Calu3 (cell line): ENCODE measurements around the gene SSBP3. TPM values are rescaled to one million over a fixed set of nuclear protein-coding genes. Genes with fewer than 3 reads are reported as not detected.

Experiments
- BruUV-seq: library from RNA; stranded (reverse); fragments of 400-500 nt; replicated peaks from 2 replicates; lab custom pipeline; 2021; lab: Mats Ljungman, UMichigan
- CTCF ChIA-PET: fragments of 300-600 bp; sonication (Branson Sonifier 250); formaldehyde crosslinking; loops from one replicate; lab custom pipeline; 2022; ENCODE audit warnings: antibody characterized with exemption; lab: Charles Lee
- DNase-seq: peaks from one replicate; pipeline ENCODE4 v3.0.0; 2022
- H3K27ac Mint-ChIP-seq: one replicate; pipeline ENCODE4 v1.8.0; 2022; ENCODE audit warnings: mixed read lengths; ENCODE audit not compliant: unreplicated experiment
- H3K27me3 Mint-ChIP-seq: one replicate; pipeline ENCODE4 v1.8.0; 2022; ENCODE audit warnings: mixed read lengths; ENCODE audit not compliant: unreplicated experiment
- H3K36me3 Mint-ChIP-seq: one replicate; pipeline ENCODE4 v1.8.0; 2022; ENCODE audit warnings: mild to moderate bottlenecking, moderate library complexity, mixed read lengths; ENCODE audit not compliant: insufficient read depth, unreplicated experiment
- H3K4me1 Mint-ChIP-seq: one replicate; pipeline ENCODE4 v1.8.0; 2022; ENCODE audit warnings: mild to moderate bottlenecking, low read depth, mixed read lengths; ENCODE audit not compliant: unreplicated experiment
- H3K4me3 Mint-ChIP-seq: one replicate; pipeline ENCODE4 v1.8.0; 2022; ENCODE audit warnings: mild to moderate bottlenecking, low read depth, moderate library complexity, mixed read lengths; ENCODE audit not compliant: unreplicated experiment
- H3K9me3 Mint-ChIP-seq: one replicate; pipeline ENCODE4 v1.8.0; 2022; ENCODE audit warnings: low read depth, mixed read lengths; ENCODE audit not compliant: unreplicated experiment
- intact Hi-C: fragments of 100-400 bp; cut with micrococcal nuclease; formaldehyde crosslinking; loops from one replicate; pipeline ENCODE4 v1.10.0; 2022; ENCODE audit not compliant: unreplicated experiment
- total RNA-seq: library from RNA; stranded (reverse); gene quantifications from 2 replicates; pipeline ENCODE4 v1.2.3, GENCODE V29; 2022
- TF ChIP-seq, protein P1 (sequence below): fragments of 200-600 bp; IDR thresholded peaks from one replicate; pipeline ENCODE4 v1.8.0; 2022; ENCODE audit warnings: antibody characterized with exemption; ENCODE audit not compliant: unreplicated experiment

SSBP3 gene
- total RNA-seq, 1 experiment from 2014 or later = 16.6 TPM

DNA sequence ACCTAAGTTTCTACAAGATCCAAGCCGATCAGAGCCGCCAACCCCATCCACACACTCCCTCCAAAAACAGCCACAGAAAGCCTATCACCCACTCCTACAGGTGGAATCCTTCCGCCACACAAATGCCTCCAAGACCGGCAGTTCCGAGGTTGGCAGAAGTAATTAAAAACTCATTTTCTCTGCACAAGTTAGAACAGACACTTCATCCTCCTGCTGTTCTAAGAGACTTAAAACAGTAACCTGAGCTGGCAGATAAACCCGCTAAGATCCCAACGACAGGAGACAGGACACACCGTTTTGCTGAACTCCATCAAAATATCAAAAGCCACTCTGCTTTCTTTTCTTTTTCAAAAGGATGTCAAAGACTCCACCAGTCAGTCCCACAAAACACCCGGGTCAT, 2.8 kb downstream of the SSBP3 start:
- DNase-seq = no peak
- no peak overlapping the region for H3K27ac Mint-ChIP-seq
- TF ChIP-seq, protein P1, sequence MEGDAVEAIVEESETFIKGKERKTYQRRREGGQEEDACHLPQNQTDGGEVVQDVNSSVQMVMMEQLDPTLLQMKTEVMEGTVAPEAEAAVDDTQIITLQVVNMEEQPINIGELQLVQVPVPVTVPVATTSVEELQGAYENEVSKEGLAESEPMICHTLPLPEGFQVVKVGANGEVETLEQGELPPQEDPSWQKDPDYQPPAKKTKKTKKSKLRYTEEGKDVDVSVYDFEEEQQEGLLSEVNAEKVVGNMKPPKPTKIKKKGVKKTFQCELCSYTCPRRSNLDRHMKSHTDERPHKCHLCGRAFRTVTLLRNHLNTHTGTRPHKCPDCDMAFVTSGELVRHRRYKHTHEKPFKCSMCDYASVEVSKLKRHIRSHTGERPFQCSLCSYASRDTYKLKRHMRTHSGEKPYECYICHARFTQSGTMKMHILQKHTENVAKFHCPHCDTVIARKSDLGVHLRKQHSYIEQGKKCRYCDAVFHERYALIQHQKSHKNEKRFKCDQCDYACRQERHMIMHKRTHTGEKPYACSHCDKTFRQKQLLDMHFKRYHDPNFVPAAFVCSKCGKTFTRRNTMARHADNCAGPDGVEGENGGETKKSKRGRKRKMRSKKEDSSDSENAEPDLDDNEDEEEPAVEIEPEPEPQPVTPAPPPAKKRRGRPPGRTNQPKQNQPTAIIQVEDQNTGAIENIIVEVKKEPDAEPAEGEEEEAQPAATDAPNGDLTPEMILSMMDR = no peak
- no peak overlapping the region for H3K4me3 Mint-ChIP-seq
- BruUV-seq = no TSS peak
- H3K36me3 Mint-ChIP-seq = peaks cover 17% of the 10 kb centered on the region
- peaks cover 8% of the 10 kb centered on the region for H3K4me1 Mint-ChIP-seq
- CTCF ChIA-PET = no interaction called here
- no peaks in the 10 kb centered on the region for H3K27me3 Mint-ChIP-seq
- intact Hi-C loops = no loop called here
- no peaks in the 10 kb centered on the region for H3K9me3 Mint-ChIP-seq

DNA sequence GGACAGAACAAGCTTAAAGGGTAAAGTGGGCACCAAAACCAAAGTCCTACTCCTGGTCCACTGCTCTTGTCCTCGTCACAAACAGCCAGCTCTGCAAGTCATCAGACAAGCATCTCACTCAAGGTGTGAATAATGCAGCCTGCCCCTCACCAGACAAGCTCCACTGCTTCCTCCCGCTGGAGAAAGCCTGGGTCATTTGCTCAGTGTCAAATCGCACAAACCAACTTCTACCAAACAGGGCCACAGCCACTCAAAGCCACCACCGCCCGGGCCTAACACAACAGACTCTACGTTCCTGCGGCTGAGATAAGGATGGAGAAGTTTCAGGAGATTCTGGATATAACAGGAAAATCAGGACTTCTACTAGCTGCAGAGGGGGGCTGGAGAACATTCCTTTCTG, 3.3 kb downstream of the SSBP3 start:
- TSS peak; percentile 26 for BruUV-seq
- Mint-ChIP-seq H3K27me3 (no peaks in the 10 kb centered on the region), H3K27ac (no peak overlapping the region), H3K4me1 (peaks cover 3% of the 10 kb centered on the region), H3K9me3 (no peaks in the 10 kb centered on the region), H3K36me3 (peaks cover 17% of the 10 kb centered on the region), H3K4me3 (no peak overlapping the region)
- TF ChIP-seq, protein P1 = no peak
- intact Hi-C loops = no loop called here
- no peak for DNase-seq
- CTCF ChIA-PET = no interaction called here

- H3K4me1 Mint-ChIP-seq = no peaks in the 10 kb centered on the region
- peaks cover 9% of the 10 kb centered on the region for H3K36me3 Mint-ChIP-seq
- H3K27ac Mint-ChIP-seq = no peak overlapping the region
- no peak overlapping the region for H3K4me3 Mint-ChIP-seq
- TF ChIP-seq, protein P1 = no peak
- no peaks in the 10 kb centered on the region for H3K27me3 Mint-ChIP-seq
- no peak for DNase-seq
- CTCF ChIA-PET = no interaction called here
- no peaks in the 10 kb centered on the region for H3K9me3 Mint-ChIP-seq
- intact Hi-C loops = no loop called here
- BruUV-seq = no TSS peak
Observed at GRCh38 chr1:54401799-54402198, 4.4 kb downstream of the SSBP3 start.

DNA sequence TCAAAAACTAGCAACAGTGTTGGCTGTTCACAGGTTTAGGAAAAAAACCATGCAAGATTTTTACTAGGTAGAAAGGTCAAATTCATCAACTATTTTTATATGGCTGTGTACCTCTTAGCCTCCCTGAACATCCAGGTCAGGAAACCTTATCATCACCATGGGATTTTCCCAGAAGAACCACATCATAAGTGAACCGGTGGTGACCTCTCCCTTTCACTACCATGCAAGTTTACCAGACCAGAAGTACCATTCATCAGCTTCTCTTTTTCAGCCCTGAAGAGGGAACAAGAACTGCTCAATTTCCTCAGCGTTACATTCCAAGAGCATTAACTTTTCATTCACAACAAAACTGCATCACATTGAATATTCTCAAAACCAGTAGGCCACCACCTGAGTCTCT, 5.9 kb downstream of the SSBP3 start:
- CTCF ChIA-PET = no interaction called here
- no TSS peak for BruUV-seq
- TF ChIP-seq, protein P1 = no peak
- Mint-ChIP-seq H3K4me1 (no peaks in the 10 kb centered on the region), H3K27ac (no peak overlapping the region), H3K9me3 (no peaks in the 10 kb centered on the region), H3K4me3 (no peak overlapping the region), H3K36me3 (no peaks in the 10 kb centered on the region), H3K27me3 (no peaks in the 10 kb centered on the region)
- intact Hi-C loops = no loop called here
- DNase-seq = no peak
